NCI-H187 (cell line): ENCODE data around the gene XRRA1.
"Not testable (repeated sequence)": the region's sequence is repeated elsewhere in the genome, so short reads cannot be mapped to it uniquely, and the experiment has no call there.

ENCODE experiments used
- DNase-seq, 2 experiments: peaks; one replicate each; lab custom pipeline; 2025; lab: John Stamatoyannopoulos, UW

Gene XRRA1

GRCh38 chr11:74826901-74827300 is 122.0 kb downstream of the XRRA1 start:
- DNase-seq = no peak

GRCh38 chr11:74825596-74825995 is 123.3 kb downstream of the XRRA1 start:
- not testable (repeated sequence) for DNase-seq

- DNase-seq = no peak
Observed at GRCh38 chr11:74824285-74824982, 124.5 kb downstream of the XRRA1 start.

- no peak for DNase-seq
Observed at GRCh38 chr11:74822170-74822569, 126.7 kb downstream of the XRRA1 start.

- no peak for DNase-seq
Observed at GRCh38 chr11:74820763-74821162, 128.1 kb downstream of the XRRA1 start.

- DNase-seq = no peak
Observed at GRCh38 chr11:74819400-74819799, 129.5 kb downstream of the XRRA1 start.

GRCh38 chr11:74818283-74818946 is 130.5 kb downstream of the XRRA1 start:
- DNase-seq = no peak

- no peak for DNase-seq
Observed at GRCh38 chr11:74816664-74817063, 132.2 kb downstream of the XRRA1 start.

GRCh38 chr11:74815966-74816365 is 132.9 kb downstream of the XRRA1 start:
- no peak for DNase-seq

GRCh38 chr11:74809801-74810200 is 139.1 kb downstream of the XRRA1 start:
- no peak for DNase-seq

- no peak for DNase-seq
Observed at GRCh38 chr11:74806267-74806666, 142.6 kb downstream of the XRRA1 start.

- DNase-seq = no peak
Observed at GRCh38 chr11:74791333-74792100, 157.4 kb downstream of the XRRA1 start.
